Erythroblast (primary cell): ENCODE results near the gene MAST2.

ENCODE experiments used
- GATA1 ChIP-seq: IDR thresholded peaks from 2 replicates; pipeline ENCODE4 v1.6.1; 2011; ENCODE audit warnings: low read depth, mild to moderate bottlenecking, control low read depth, low read length, moderate library complexity
- POLR2A ChIP-seq: IDR thresholded peaks from 2 replicates; pipeline ENCODE4 v1.6.1; 2011; ENCODE audit warnings: mild to moderate bottlenecking, low read length

DNA sequence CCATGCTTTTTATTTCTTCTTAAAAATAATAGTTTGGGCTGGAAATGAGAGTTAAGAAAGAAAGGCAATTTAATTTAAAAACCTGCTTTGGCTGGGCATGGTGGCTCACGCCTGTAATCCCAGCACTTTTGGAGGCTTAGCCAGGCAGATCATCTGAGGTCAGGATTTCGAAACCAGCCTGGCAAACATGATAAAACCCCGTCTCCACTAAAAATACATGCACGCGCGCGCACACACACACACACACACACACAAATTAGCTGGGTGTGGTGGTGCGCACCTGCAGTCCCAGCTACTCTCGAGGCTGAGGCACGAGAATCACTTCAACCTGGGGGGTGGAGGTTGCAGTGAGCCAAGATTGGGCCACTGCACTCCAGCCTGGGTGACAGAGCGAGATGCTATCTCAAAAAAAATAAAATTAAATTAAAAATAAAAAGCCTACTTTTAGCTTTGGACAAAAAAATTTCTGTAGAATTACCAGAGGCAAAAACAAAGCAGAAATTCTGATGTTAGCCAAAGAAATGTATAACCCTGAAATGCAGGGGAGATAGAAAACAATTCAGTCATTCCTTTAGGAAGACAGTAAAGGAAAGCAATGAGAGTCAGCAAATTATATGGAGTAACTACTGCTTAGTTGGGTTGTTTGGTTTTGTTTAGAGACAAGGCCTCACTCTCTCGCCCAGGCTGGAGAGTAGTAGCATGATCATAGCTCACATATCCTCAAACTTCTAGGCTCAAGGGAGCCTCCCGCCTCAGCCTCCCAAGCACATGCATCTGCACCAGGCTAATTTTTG is 37.2 kb upstream of the MAST2 start:
- TF ChIP-seq POLR2A (no peak), GATA1 (no peak)
